ENCODE results near the gene TBC1D14. TPM values are rescaled to one million over a fixed set of nuclear protein-coding genes. Genes with fewer than 3 reads are reported as not detected.
A peak's percentile ranks its signal among the peaks of the same experiment; 100 is the strongest.

Gene TBC1D14
- total and polyA plus RNA-seq, 7 donors = 19.2 to 46.4 (median 29.5) TPM

DNA sequence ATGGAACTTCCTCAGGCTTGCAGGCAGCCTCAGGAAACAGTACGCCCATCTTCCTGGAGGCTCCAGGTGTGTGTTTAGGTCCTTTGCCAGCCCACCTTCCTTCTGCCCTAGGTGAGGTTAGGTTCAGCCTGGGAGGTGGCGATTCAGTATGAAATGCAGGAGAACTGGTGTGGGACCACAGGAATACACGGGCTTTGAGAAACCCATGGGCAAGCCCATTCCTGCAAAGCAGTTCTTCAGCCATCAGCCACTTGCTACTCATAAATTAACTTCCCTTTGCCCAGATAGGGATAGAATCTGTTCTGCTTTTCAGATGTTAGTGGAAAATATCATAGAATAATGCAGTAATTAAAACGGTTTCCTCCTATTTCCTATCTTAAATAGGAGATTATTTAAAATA is 32.2 kb downstream of the TBC1D14 start:
- intact Hi-C loops (cut with DNase I) = no loop called here
- no peak for DNase-seq
- Histone ChIP-seq H3K27ac (peak overlapping the region; percentile 56 to 64 (median 59)), H3K36me3 (no peaks in the 10 kb centered on the region), H3K9me3 (no peaks in the 10 kb centered on the region), H3K27me3 (no peaks in the 10 kb centered on the region), H3K4me1 (peaks cover 0 to 24% (median 19%) of the 10 kb centered on the region in 4 donors), H3K4me3 (no peak overlapping the region)
- TF ChIP-seq, protein P1, sequence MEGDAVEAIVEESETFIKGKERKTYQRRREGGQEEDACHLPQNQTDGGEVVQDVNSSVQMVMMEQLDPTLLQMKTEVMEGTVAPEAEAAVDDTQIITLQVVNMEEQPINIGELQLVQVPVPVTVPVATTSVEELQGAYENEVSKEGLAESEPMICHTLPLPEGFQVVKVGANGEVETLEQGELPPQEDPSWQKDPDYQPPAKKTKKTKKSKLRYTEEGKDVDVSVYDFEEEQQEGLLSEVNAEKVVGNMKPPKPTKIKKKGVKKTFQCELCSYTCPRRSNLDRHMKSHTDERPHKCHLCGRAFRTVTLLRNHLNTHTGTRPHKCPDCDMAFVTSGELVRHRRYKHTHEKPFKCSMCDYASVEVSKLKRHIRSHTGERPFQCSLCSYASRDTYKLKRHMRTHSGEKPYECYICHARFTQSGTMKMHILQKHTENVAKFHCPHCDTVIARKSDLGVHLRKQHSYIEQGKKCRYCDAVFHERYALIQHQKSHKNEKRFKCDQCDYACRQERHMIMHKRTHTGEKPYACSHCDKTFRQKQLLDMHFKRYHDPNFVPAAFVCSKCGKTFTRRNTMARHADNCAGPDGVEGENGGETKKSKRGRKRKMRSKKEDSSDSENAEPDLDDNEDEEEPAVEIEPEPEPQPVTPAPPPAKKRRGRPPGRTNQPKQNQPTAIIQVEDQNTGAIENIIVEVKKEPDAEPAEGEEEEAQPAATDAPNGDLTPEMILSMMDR (IDR thresholded peaks at IDR 0.05) = no peak
- TF ChIP-seq POLR2A (IDR thresholded peaks at IDR 0.05) (no peak), POLR2AphosphoS5 (IDR thresholded peaks at IDR 0.05) (no peak), EP300 (IDR thresholded peaks at IDR 0.05) (no peak)
- WGBS, 2 donors = 32 to 53% methylated on average over 4 of the region's 4 CpGs

DNA sequence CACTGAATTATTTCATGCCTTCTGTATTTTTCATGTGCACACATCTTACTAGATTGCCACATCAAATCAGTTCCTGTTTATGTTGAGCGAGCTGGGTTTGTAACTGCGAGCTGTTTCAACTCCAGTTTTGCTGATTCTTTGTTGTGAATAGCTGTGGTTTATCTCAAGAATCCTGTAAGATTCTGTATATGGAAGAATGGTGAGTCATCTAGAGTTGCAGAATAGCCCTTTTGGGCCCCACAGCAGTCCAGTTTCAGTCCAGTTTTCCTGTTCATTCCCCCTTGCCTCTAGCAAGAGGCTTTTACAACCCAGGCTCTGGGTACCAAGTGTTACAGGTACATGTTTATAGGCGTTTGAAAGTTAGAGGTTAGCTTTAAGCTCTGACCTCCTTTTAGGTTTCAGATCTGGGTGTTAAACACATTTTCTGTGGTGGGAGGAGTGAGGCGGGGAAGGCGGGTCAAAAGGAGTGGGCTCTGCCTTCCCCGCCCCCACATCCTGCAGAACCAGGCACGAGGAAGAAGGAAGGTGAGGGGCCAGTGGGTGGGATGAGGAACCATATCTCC is 32.7 kb downstream of the TBC1D14 start:
- WGBS, 2 donors = 22 to 27% methylated on average over 7 of the region's 7 CpGs
- intact Hi-C loops (cut with DNase I) = no loop called here
- Histone ChIP-seq H3K27ac (peak overlapping the region; percentile 58 to 66 (median 63)), H3K27me3 (no peaks in the 10 kb centered on the region), H3K4me1 (peaks cover 0 to 24% (median 19%) of the 10 kb centered on the region in 4 donors), H3K9me3 (no peaks in the 10 kb centered on the region), H3K4me3 (no peak overlapping the region), H3K36me3 (no peaks in the 10 kb centered on the region)
- DNase-seq = no peak
- TF ChIP-seq POLR2A (IDR thresholded peaks at IDR 0.05) = no peak
- TF ChIP-seq, protein P1 (IDR thresholded peaks at IDR 0.05) = no peak
- TF ChIP-seq EP300 (IDR thresholded peaks at IDR 0.05) = peak in 1 of 4 donors; percentile 48
- TF ChIP-seq POLR2AphosphoS5 (IDR thresholded peaks at IDR 0.05) = peak in 2 of 4 donors; percentile 40 to 41

DNA sequence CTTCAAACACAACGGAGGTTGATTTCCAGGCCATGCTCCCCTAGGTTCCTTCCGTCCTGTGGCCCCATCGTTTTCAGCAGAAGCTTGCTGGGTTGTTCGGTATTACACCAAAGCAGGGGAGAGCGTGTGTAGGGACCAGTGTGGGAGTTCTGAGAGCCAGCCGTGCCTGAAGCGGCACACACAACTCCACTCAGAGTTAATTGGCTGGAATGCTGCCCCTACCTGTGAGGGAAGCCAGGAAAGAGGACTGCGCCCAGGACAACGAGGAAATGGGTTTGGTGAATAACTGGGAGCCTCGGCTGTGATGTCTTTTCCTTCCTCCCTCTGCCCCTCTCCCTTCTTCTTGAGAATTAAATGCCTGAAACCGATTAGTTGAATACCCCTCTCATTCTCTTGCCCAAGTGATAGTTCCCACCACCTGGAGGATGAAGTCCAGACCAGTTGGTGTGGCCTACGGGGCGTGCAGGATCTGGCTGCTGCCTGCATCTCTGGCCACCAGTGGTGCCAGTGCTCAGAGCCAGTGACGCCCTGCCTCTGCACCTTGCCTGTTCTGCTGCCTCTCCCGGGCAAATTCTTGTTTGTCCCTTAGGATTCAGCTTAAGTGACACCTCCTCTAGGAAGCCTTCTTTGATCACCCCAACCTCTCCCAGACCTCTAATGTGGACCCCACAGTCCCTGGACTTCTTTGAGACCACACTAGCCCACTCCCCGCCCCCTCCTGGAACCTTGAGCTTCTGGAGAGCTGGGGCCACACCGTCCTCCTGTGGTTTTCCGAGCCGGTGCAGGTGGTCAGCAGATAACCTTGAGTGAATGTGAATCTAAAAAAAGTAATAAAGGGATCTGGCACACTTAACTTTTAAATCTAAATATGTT is 33.6 kb downstream of the TBC1D14 start:
- intact Hi-C loops (cut with DNase I) = no loop called here
- H3K9me3 ChIP-seq = no peaks in the 10 kb centered on the region
- TF ChIP-seq POLR2A (IDR thresholded peaks at IDR 0.05) (no peak), EP300 (IDR thresholded peaks at IDR 0.05) (no peak), POLR2AphosphoS5 (IDR thresholded peaks at IDR 0.05) (no peak)
- TF ChIP-seq, protein P1 (IDR thresholded peaks at IDR 0.05) = no peak
- no peak overlapping the region for H3K4me3 ChIP-seq
- WGBS, 2 donors = 27 to 60% methylated on average over 19 of the region's 19 CpGs
- peak overlapping the region; percentile 58 to 66 (median 63) for H3K27ac ChIP-seq
- DNase-seq = no peak
- H3K4me1 ChIP-seq = peaks cover 0 to 24% (median 19%) of the 10 kb centered on the region in 4 donors
- H3K36me3 ChIP-seq = no peaks in the 10 kb centered on the region
- no peaks in the 10 kb centered on the region for H3K27me3 ChIP-seq

DNA sequence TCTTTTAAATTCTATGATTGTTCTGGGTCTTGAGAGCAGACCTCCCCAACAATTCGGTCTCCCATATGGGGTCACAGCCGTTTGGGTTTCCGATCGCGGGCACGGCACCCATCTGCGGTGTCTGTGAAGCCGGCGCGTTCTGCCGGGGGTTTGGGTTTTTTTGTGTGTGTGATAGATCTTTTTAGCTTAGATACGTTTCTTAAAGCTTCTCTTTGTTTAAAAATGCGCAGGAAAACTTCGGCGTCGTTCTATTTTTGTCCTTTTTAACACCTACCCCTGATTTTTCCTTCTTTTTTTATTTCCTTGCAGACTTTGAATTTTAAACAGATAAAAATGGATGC is 34.2 kb downstream of the TBC1D14 start:
- H3K27ac ChIP-seq = peak overlapping the region; percentile 8 to 64 (median 60)
- 35 to 86% methylated on average over 16 of the region's 16 CpGs for WGBS, 2 donors

More for the DNA sequence above, 34.2 kb downstream of the TBC1D14 start:
- Histone ChIP-seq H3K36me3 (no peaks in the 10 kb centered on the region), H3K27me3 (no peaks in the 10 kb centered on the region), H3K4me3 (no peak overlapping the region), H3K4me1 (peaks cover 0 to 24% (median 19%) of the 10 kb centered on the region in 4 donors), H3K9me3 (no peaks in the 10 kb centered on the region)
- no peak for DNase-seq
- intact Hi-C loops (cut with DNase I) = no loop called here
- no peak for TF ChIP-seq POLR2A (IDR thresholded peaks at IDR 0.05)
- TF ChIP-seq, protein P1 (IDR thresholded peaks at IDR 0.05) = no peak

Data from sigmoid colon (tissue), 7 donors.